HUDEP-2 (cell line): ENCODE measurements around the gene OSTF1.

ENCODE experiments used
- DNase-seq, 76 experiments: peaks; one replicate each; lab custom pipeline; 2025; ENCODE audit not compliant: unreplicated experiment in 76 of 76; lab: John Stamatoyannopoulos, UW

OSTF1 gene

DNA sequence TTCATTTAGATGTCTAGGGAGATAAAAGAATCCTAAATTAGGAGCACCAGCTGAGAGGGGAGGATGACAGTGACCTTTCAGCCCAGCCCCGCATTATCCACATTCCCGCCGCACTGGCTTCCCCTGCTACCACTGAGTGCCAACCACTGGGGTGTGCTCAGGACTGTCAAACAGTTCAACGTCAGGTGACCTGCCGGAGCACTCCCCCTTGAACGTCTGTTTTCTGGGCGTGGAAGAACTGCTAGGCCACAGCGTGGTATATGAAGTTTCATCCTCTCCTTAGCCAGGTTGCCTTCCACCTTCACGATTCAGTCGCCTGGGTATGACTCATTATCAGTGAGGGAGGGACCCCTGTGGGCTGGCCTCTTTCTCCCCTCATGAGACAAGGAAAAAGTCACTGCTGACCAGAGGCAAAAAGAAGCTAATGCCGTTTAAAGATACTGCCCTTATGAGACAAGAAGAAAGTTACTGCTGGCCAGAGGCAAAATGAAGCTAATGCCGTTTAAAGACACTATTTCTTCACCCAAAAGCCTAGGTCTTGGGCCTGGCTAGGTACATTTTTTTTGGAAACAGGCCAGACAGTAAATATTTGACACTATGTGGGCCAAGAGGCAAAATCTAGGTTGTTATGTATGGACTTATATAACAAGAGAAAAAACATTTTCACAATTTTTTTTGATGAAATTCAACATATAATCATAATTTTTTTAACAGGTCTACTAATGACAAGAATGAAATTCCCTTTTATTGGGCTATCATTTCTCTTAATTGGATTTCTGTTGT is 4.9 kb upstream of the OSTF1 start:
- DNase-seq = peak in 50 of 76 experiments; percentile 5 to 76 (median 39)

DNA sequence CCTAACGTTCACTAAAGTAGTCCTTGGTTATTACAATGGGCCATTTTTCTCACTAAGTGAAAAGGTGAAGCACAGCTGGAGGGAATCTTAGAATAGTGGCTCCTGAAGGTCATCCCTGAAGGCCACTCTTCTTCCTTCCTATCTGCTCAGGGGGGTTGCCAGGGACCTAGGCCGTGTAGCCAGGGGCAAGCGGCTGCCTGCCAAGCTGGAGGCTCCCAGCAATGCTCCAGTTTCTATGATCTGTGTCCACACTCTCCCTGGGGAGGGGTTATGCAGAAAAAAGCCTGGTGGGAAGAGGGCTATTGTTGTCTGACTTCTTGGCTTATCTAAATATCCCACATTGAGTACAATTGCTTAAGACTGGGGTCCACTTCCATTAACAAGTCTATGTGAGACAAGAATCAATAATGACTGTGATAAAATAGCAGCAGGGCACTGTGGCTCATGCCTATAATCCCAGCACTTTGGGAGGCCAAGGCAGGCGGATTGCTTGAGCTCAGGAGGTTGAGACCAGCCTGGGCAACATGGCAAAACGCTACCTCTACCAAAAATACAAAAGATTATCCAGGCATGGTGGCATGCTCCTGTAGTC is 4.1 kb upstream of the OSTF1 start:
- DNase-seq = peak in 2 of 76 experiments; percentile 7

DNA sequence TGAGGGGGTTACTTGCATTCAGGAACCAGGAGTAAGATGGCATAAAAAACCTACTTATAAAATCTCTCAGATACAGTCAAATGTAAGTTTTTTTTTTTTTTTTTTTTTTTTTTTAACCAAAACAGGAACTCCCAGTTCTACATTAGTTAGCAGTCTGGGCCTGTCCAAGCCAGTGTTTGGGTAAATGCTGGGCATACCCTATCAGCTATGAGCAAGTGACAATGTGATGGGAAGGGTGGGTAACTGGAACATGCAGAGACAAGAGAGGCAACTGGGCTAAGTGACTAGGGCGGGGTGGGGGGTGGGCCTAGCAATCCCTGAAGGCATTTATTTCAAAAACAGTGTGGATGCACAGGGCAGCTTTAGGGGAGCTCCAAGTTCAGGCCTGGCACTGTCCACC is 2.7 kb upstream of the OSTF1 start:
- DNase-seq = peak in 50 of 76 experiments; percentile 3 to 65 (median 27)

DNA sequence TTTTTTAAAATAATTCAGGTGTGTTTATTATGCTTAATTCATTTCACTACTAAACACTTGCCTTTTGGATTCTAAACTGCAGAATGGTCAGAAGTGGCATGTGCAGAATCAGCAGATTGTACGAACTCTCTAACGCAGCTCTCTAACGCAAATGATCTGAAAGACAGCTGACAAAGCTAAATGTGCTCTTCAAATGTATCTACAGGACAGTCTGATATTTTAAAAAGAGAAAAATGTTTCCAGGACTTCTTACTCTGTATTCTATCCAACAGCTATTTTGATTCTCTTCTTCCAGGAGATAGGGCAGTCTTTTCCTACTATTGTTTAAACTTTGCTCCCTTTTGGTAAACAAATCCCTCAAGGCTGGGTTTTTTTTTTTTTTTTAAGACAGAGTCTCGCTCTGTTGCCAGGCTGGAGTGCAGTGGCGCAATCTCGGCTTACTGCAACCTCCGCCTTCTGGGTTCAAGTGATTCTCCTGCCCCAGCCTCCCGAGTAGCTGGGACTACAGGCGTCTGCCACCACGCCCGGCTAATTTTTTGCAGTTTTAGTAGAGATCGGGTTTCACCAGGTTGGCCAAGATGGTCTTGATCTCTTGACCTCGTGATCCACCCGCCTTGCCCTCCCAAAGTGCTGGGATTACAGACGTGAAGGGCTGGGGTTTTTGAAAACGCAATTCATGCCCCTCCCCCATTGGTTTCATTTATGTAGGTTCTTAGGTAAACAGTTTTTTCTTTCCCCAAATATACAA is 1.6 kb upstream of the OSTF1 start:
- DNase-seq = peak in 8 of 76 experiments; percentile 15 to 52 (median 37)

DNA sequence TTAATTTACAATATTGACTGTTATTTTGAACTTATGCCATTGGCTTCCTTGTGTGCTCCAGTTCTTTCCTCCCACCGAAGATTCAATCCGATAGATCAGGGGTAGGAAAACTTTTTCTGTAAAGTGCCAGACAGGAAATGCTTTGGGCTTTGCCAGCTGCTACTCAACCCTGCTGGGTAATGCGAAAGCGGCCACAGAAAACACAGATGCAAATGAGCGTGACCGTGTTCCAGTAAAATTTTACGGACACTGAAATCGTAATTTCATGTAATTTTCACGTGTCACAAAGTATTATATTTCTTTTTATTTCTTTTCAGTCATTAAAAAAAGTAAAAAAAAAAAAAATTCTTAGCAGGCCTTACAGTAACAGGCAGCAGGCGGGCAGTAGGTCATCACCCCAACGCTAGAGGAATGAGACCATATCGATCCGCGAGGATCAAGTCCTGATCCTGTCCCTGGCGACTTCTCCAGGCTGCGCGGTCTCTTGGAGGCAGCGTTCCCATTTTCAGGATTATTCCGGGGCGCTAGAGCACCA is 958 bp upstream of the OSTF1 start:
- peak in 40 of 76 experiments; percentile 5 to 54 (median 30) for DNase-seq

DNA sequence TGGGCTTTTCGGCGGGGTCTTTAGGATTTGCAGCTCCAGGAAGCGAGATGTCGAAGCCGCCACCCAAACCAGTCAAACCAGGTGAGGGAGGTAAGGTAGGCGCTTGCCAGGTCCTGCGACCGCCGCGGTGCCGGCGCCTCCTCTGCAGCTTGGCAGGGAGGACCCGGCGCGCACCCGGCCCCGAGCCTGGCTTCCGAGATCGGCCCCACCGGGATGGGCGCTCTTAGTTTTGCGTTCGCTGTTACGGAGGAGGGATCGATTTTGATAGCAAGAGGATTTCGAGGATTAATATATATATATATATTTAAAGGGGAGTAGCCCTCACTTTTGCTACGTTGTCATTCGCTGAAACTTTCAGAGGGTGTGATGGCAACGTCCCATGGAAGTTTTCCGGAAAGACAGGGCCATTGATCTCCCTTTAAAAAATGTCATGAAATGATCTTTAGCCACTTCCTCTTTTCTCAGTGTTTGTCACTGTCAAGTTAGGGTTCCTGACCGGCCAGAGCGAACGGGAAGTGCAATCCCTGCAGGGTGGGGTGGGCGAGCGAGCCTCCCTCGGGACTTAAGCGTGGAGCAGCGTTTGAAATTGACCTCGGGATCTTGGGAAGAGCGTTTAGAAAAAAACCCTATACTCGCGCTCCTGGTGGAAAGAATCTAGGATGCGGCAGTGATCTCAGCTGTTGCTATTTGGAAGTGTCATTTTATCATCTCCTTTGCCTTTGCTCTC is 495 bp downstream of the OSTF1 start:
- DNase-seq = peak in 40 of 76 experiments; percentile 5 to 55 (median 24)

DNA sequence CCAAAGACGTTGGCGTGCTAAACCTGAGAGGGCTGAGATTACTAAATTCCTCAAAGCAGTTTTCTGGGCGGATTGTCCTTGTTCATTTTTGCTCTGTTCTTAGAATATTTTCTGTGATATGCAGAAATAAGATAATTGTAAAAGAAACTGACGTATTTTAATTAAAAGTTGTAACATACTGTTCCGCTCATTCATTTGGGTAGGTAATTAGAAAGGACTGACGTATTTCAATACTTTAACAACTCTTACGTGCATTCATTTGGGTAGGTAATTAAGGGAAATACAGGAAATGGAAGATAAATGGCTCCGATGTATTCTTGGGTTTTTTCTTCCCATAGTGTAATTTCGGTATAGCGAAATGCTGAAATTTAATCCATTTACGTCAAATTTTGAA is 1.1 kb downstream of the OSTF1 start:
- DNase-seq = no peak

DNA sequence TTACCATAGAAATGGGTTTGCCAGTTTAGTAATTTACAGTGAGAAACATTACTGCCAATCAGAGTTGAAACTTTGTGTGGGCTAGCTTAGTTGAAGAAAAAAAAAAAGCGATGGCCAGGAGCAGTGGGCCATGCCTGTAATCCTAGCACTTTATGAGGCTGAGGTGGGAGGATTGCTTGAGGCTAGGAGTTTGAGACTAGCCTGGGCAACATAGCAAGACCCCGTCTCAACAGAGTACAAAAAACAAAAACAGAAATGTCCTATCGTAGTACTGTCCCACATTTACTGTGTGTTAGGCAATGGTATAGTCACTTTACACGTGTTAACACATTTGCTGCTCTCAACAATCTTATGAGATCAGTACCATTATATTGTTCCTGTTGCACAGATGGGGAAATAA is 2.3 kb downstream of the OSTF1 start:
- DNase-seq = no peak

DNA sequence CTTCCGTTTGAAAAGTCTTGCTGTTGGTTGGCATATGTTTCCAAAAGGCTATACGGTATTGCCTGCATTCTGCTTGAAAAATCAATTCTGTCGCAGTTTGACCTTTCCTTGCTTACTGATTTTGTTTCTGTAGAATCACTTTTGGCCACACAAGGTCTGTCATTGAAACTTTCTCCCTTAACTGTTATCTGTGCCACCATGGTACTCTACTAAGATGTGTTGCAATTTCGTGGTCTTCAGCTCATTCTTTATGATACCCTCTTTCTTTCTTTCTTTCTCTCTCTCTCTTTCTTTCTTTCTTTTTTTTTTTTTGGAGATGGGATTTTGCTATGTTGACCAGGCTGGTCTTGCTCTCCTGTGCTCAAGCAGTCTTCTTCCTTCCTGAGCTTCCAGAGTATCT is 4.5 kb downstream of the OSTF1 start:
- no peak for DNase-seq

DNA sequence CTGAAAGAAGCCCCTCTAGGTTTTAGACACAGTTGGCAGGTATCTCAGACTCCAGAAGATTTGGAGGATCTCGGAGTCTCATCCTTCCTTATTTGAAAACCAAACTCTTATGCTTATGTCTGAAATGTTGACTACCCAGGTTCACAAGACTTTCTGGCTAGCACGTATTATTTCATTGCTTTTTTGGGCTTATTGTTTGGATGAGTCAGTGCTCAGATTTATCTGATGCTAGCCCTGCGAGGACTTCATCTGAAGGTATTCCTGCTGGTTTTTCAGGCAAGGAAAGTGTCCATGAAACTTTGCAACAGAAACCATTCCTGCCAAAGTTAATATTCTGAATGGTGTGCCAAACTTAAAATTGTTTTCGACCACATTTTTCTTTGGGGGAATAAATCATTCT is 8.5 kb downstream of the OSTF1 start:
- DNase-seq = no peak

DNA sequence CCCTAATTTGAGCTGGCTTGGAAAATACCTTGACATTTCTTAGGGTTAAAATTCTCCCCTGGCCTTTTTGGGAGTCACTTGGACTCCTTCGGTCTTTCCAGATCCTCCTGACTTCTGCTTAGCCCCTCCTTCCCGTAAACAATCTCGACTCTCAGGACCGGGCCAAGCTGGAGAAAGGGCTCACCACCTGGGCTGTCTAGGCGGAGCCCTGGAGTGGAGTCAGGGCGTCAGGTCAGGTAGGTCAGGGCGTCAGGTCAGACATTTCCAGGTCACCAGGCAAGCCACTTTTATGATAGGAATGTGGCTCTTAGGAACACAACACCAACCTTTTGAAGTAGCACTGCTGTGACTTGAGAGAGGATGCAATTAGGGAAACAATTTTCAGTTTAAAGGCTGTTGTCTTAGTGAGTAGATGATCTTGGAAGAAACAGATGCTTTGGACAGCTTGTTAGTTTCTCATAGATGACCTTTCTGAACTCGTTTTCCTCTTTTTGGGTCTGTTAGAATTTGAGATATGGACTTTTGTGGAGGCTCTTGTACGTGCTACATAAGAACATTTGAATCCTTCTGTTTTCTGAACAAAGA is 12.8 kb downstream of the OSTF1 start:
- DNase-seq = no peak

DNA sequence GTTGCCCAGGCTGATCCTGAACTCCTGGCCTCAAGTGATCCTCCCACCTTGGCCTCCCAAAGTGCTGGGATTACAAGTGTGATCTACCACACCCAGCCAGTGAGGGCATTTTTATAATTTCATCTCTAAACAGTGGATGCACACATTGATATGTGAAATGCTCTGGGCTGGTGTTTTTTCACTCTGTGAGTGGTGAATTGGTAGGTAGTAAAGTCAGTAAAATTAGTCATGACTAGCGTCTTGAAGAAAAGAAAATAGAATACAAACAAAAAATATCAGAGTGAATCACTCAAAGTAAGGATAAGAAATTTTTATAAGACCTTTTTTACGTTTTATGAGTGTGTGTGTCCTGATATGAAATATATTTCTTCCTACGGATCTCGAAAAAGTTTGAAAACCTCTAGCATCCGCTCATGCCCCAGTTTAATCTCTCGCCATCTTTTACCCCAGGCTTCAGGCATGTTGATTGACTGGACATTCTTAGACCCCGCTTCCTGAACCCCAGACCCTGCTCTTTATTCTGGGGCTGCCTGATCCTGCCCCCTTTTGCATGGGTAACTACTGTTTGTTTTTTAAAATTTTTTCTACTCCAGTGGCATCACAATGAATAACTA is 14.0 kb downstream of the OSTF1 start:
- DNase-seq = no peak

DNA sequence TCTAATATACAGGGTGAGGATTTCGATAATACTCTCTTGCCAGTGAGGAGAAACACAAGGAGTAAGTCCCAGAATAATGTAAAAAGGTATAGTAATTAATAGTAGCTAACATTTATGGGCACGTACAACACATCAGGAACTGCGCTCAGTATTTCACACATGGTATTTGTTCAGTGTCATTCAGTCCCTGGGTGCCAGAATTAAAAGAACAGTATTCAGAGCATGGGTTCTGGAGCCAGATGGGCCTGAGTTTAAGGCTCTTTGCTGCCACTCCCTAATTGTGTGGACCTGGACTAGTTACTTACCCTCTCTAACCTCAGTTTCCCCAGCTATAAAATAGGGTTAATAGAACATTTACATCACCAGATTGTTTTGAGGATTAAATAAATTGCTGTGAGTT is 16.3 kb downstream of the OSTF1 start:
- DNase-seq = no peak

DNA sequence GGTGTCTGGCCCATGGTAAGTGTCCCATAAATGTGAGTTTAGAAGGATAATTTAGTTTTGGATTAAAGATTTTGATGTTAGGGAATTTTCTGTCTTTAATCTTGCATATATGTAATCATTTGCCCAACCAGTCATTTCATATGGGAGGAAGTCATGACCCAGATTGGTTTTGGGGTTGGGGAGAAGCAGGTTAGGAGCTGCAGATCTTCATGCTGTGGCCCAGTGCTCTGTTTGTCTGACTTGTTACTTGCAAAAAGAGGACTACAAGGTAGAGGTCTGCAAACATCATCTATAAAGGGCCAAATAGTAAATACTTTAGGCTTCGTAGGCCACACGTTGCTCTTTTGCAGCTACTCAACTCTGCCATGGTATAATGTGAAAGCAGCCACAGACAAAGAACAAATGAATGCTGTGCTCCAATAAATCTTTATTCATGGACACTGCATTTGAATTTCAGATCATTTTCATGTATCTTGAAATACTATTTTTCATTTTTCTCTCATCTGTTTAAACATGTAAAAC is 16.8 kb downstream of the OSTF1 start:
- DNase-seq = no peak

DNA sequence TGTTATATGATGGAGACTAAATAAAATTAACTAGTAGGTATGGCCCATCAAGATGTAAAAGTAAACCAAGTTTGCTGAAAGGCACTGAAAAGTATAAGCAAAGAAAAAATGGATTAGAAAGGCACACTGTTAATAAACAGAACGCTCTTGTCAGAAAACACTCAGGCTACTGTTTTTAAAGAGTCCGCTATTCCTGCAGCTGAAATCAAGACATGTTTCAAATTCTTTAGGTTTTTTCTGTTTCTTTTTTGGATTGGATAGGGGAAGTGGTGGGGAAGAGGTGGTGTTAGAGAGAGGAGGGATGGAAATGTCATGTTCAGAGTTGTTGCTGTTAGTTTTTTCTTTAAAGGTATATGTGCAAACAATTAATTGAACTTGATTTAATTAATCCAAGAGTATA is 17.5 kb downstream of the OSTF1 start:
- DNase-seq = no peak

DNA sequence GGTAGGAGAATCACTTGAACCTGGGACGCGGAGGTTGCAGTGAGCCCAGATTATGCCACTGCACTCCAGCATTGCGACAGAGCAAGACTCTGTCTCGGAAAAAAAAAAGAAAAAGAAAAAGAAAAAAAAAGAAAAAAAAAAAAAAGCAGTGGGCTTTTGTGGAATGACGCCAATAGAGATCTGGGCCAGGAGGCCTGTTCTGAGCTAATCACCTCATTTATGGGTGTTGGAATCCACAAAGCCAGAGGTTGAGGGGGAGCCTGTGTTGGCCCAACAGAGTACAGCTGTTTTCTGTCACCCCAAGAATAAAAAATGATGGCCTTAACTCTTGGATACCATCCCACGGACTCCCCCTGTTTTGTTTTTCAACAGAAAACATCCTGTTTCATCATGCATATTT is 18.5 kb downstream of the OSTF1 start:
- DNase-seq = no peak

DNA sequence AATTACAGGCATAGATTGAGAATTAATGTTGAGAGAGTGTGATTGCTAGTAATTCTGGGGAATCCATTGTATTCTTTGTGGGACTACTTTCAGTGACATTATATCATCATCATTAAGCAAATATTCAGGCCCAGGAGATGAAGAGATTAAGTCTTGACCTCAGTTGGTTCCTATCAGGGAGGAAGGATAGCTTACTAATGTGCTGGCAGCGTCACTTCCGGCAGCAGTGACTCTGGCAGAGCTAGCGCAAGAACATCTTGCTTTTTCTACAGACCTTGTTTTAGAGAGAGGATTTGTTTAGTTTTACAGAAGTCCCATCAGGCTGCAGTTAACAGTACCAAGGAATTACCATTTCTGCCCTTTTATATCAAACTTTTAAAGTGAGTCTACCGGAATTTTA is 20.3 kb downstream of the OSTF1 start:
- no peak for DNase-seq

DNA sequence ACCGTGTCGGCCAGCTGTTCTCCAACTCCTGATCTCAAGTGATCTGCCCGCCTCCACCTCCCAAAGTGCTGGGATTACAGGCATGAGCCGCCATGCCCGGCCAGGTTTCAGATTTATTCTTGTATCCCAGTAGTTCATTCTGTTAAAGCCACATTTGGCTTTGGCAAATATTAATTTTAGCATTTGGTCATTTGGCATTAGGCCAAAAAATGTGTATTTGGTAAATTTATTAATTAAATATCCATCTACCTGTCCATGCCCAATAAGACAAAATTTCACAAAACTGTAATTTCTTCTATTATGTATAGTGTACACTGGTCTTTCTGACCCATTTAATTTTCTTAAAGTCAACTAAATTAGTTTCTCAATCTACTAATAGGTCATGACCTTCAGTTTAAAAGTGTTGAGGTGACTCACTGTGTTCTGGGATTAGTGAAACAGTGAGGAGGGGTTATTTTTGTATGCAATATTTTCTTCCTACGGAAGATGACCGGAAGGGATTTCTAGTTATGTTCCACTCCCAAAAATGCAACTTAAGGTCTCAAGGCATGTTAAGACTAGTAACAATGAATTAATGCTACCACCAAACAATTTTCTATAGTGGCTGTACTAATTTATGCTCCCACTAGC is 21.0 kb downstream of the OSTF1 start:
- DNase-seq = no peak

DNA sequence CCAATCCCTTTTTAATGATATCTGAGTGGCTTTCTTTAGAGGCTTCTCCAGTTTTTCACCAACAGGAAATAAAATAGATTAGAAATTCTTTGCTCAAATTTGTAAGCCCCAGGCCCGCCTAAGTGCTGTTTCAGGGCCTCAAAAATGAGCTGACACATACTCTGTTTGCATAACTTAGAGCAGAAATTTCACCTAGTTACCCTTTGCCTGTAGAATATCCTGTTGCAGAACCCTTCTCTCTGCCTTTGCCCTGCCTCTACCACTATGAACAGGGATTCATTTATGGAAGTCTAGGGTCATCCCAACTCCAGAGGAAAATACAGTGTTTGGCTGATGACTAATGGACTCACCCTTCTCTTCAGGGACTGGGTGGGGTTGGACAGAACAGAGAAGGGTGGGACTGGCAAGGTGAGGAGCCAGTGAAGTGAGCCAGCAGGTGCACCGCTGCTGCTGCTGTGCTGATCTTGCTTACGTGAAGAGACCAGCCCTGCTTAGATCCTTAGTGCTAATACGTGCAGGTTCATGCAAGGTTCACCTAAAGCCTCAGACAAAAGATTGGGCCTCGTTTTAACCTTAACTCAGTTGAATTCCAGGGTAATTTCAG is 22.8 kb downstream of the OSTF1 start:
- no peak for DNase-seq
